HepG2 (cell line): Measurements from ENCODE around the gene SGCD. TPM values are rescaled to one million over a fixed set of nuclear protein-coding genes. Genes with fewer than 3 reads are reported as not detected.

Source experiments
- ATAC-seq: fragments of 200-7000 bp; cut with Tn5 transposase; 3 replicates; pipeline ENCODE4 v1.9.1; 2020; ENCODE audit warnings: mild to moderate bottlenecking, moderate library complexity
- BruUV-seq: library from RNA; stranded (reverse); fragments of 400-500 nt; replicated peaks from 2 replicates; lab custom pipeline; 2021; lab: Mats Ljungman, UMichigan
- CTCF ChIA-PET: fragments of 300-600 bp; formaldehyde crosslinking; extraction: SDS; loops from one replicate; lab custom pipeline; 2021; ENCODE audit warnings: low total read pairs, inconsistent platforms, low intra/inter-chr PET ratio; lab: Yijun Ruan, JAX
- POLR2A ChIA-PET: fragments of 350-600 bp; sonication (Branson Sonifier 250); formaldehyde crosslinking; loops from one replicate; lab custom pipeline; 2020; ENCODE audit warnings: antibody characterized with exemption, inconsistent platforms; lab: Yijun Ruan, JAX
- DNase-seq: peaks from one replicate; pipeline ENCODE4 v3.0.0-alpha.2; 2015; ENCODE audit warnings: low spot score
- FAIRE-seq: peaks from 3 replicates; lab custom pipeline; 2011; peaks lifted over from hg19 to GRCh38; lab: Jason Lieb, UNC
- H2AFZ ChIP-seq: one replicate; pipeline ENCODE4 v1.6.1; 2011; ENCODE audit warnings: low read length, inconsistent platforms
- H3K27ac ChIP-seq: fragments of 300-600 bp; 3 replicates; pipeline ENCODE4 v1.8.0; 2011; ENCODE audit warnings: mixed run types, mild to moderate bottlenecking, mixed read lengths, low read length, inconsistent platforms; ENCODE audit not compliant: insufficient read depth; ENCODE audit errors: extremely low read length
- H3K27me3 ChIP-seq, 2 experiments: fragments of 200-600 bp in 1 of 2; 2 replicates in 1 of 2; 3 replicates in 1 of 2; pipeline versions ENCODE4 v1.6.0 to v1.8.0; 2011; ENCODE audit warnings: low read length in 2 of 2, mild to moderate bottlenecking in 2 of 2, moderate library complexity in 2 of 2, inconsistent platforms in 1 of 2; ENCODE audit not compliant: insufficient read depth in 2 of 2, control insufficient read depth in 1 of 2
- H3K36me3 ChIP-seq, 2 experiments: fragments of 200-600 bp in 1 of 2; replicated peaks in 1 of 2; 2 replicates in 1 of 2; 3 replicates in 1 of 2; pipeline versions ENCODE4 v1.5.1 to v1.8.0; 2011; ENCODE audit warnings: low read length in 2 of 2, inconsistent platforms in 1 of 2; ENCODE audit not compliant: insufficient read depth in 2 of 2, control insufficient read depth in 1 of 2
- H3K4me1 ChIP-seq: 2 replicates; pipeline ENCODE4 v1.5.1; 2012; ENCODE audit warnings: low read length, inconsistent platforms; ENCODE audit not compliant: insufficient read depth
- H3K4me2 ChIP-seq: 2 replicates; pipeline ENCODE4 v1.6.0; 2011; ENCODE audit warnings: low read depth, low read length, inconsistent platforms
- H3K4me3 ChIP-seq, 3 experiments: fragments of 200-600 bp in 1 of 3; sonication (generic), shearing (Covaris generic) in 1 of 3; replicated peaks in 1 of 3; 2 replicates each; pipeline ENCODE4 v1.5.1; 2011 to 2016; ENCODE audit warnings: low read length in 3 of 3, inconsistent platforms in 2 of 3, low read depth in 2 of 3, mild to moderate bottlenecking in 2 of 3, control low read depth in 1 of 3, mixed read lengths in 1 of 3; ENCODE audit not compliant: insufficient read depth in 1 of 3
- H3K79me2 ChIP-seq: one replicate; pipeline ENCODE4 v1.6.1; 2011; ENCODE audit warnings: low read length, inconsistent platforms; ENCODE audit not compliant: insufficient read depth
- H3K9ac ChIP-seq: 2 replicates; pipeline ENCODE4 v1.6.0; 2011; ENCODE audit warnings: mild to moderate bottlenecking, low read depth, low read length, inconsistent platforms; ENCODE audit not compliant: insufficient read depth
- H3K9me3 ChIP-seq: 2 replicates; pipeline ENCODE4 v1.5.1; 2012; ENCODE audit warnings: mild to moderate bottlenecking, low read length
- H4K20me1 ChIP-seq: 2 replicates; pipeline ENCODE4 v1.6.0; 2011; ENCODE audit warnings: inconsistent platforms, mild to moderate bottlenecking, low read length, moderate library complexity; ENCODE audit not compliant: insufficient read depth
- GATAD2A ChIP-seq: IDR thresholded peaks from 2 replicates; pipeline ENCODE4 v1.6.1; 2016
- GPN1 ChIP-seq: sonication (generic); formaldehyde crosslinking; IDR thresholded peaks from 2 replicates; pipeline ENCODE4 v1.5.1; 2020; ENCODE audit warnings: missing genetic modification reagents, borderline replicate concordance
- KAT8 ChIP-seq: IDR thresholded peaks from 2 replicates; pipeline ENCODE4 v1.6.1; 2016; ENCODE audit warnings: missing genetic modification reagents, missing compliant biosample characterization
- MXI1 ChIP-seq: IDR thresholded peaks from 3 replicates; pipeline ENCODE4 v1.6.1; 2012; ENCODE audit warnings: low read depth, low read length, inconsistent platforms, borderline replicate concordance
- NCOA1 ChIP-seq: sonication (generic); formaldehyde crosslinking; IDR thresholded peaks from 2 replicates; pipeline ENCODE4 v1.9.0; 2021; ENCODE audit warnings: missing genetic modification reagents
- U2AF1 ChIP-seq: fragments of 200-400 bp; formaldehyde crosslinking; optimal IDR thresholded peaks from 2 replicates; pipeline ENCODE3; 2017; ENCODE audit warnings: mild to moderate bottlenecking, low read depth, low read length
- ZNF225 ChIP-seq: sonication (generic); formaldehyde crosslinking; IDR thresholded peaks from 2 replicates; pipeline ENCODE4 v1.4.0; 2020; ENCODE audit warnings: mild to moderate bottlenecking, missing genetic modification reagents
- ZNF354B ChIP-seq: sonication (generic); formaldehyde crosslinking; IDR thresholded peaks from 2 replicates; pipeline ENCODE4 v1.8.0; 2022; ENCODE audit warnings: mild to moderate bottlenecking, missing genetic modification reagents
- ZNF83 ChIP-seq: sonication (generic); formaldehyde crosslinking; IDR thresholded peaks from 2 replicates; pipeline ENCODE4 v1.4.0; 2020; ENCODE audit warnings: missing genetic modification reagents, mild to moderate bottlenecking, borderline replicate concordance
- ZSCAN20 ChIP-seq: sonication (generic); formaldehyde crosslinking; IDR thresholded peaks from 2 replicates; pipeline ENCODE4 v1.4.0; 2020; ENCODE audit warnings: missing genetic modification reagents, mild to moderate bottlenecking, borderline replicate concordance
- WGBS: methylation state at CpG from one replicate; pipeline ENCODE4 v1.1.6; 2017; ENCODE audit warnings: low lambda C conversion rate; 5-methylcytosine and 5-hydroxymethylcytosine counted together
- in situ Hi-C: cut with HindIII; loops from 2 replicates; pipeline ENCODE4 v1.10.0; 2017; ENCODE audit warnings: low pct_unique_long_range_greater_than_20kb; ENCODE audit not compliant: extremely low pct_ligation_motif_present
- intact Hi-C: fragments of 100-400 bp; cut with micrococcal nuclease; formaldehyde crosslinking; loops from one replicate; pipeline ENCODE4 v1.10.0; 2022; ENCODE audit not compliant: unreplicated experiment
- polyA plus RNA-seq, 8 experiments: library from polyadenylated mRNA; depleted of rRNA in 3 of 8; stranded (reverse) in 7 of 8; unstranded in 1 of 8; fragments of >200 nt; fragmentation: Illumina TruSeq in 4 of 8; extraction: Trizol in 4 of 8; gene quantifications; 2 replicates each; pipeline versions ENCODE4 v1.2.1 to v1.2.3, GENCODE V29; 2011 to 2016; ENCODE audit warnings: low read depth in 4 of 8, missing spikeins in 1 of 8, mixed read lengths in 1 of 8; ENCODE audit not compliant: insufficient read depth in 1 of 8
- total RNA-seq, 5 experiments: library from RNA; depleted of rRNA; stranded (reverse); fragments of >200 nt; fragmentation: Illumina TruSeq; extraction: Trizol; gene quantifications; 2 replicates each; pipeline ENCODE4 v1.2.3, GENCODE V29; 2016; ENCODE audit warnings: low read depth in 1 of 5
- TF ChIP-seq, protein P1 (sequence below): IDR thresholded peaks from 2 replicates; pipeline ENCODE4 v1.6.1; 2018; ENCODE audit warnings: missing genetic modification reagents, mild to moderate bottlenecking, missing compliant biosample characterization
- TF ChIP-seq, protein P2 (sequence below): sonication (generic); formaldehyde crosslinking; IDR thresholded peaks from 2 replicates; pipeline ENCODE4 v1.5.1; 2020; ENCODE audit warnings: mild to moderate bottlenecking, missing genetic modification reagents, moderate library complexity
- TF ChIP-seq, protein P3 (sequence below): sonication (generic); formaldehyde crosslinking; IDR thresholded peaks from 2 replicates; pipeline ENCODE4 v1.4.0; 2020; ENCODE audit warnings: missing genetic modification reagents
- TF ChIP-seq, protein P4 (sequence below): sonication (generic); formaldehyde crosslinking; IDR thresholded peaks from 2 replicates; pipeline ENCODE4 v1.4.0; 2020; ENCODE audit warnings: mild to moderate bottlenecking, low read depth, missing genetic modification reagents

SGCD gene
- total and polyA plus RNA-seq, 2 of the 13 experiments (the other 11 are each of a cell fraction or from before 2014, with no cell fraction given): not detected

DNA sequence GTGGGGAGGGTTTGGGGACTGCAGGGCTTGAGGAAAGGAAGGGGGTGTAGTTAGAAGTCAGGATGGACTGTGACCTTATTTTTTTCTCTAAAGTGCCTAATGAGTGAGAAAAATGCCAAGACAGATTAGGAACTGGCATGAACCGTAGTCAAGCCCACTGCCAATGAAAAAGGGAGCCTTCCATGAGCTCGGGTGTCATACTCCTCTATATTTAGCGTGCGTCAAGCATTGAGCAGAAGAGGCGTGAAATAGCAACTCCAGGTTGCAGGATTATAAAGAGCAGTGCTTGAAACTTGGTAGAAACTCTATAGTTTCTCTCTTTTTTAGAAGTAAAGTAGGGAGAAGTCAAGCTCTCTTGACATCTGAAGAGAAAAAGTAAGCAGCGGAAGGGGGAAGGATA lies 1.8 kb downstream of the SGCD start:
- CTCF ChIA-PET: no interaction called here

DNA sequence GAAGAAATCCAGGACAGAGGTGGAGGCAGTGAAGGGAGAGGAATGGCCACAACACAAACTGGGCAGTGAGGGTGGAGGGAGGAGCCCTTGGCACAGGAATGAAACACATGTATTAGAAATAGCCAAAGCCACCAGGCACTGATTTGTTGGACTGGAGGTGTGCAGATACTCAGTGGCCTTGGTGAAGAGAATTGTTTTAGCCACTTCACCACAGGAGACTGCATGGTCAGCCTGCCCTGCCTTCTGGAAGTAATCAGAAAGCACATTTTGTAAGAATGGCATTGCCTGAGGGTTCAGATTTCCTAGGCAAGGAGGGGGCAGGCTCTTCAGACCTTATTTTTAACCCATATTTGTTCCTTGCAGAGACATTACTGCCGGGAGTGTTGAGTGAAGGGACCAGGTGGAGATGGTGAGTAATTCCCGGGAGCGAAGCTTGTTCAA lies 2.2 kb downstream of the SGCD start:
- Histone ChIP-seq H3K4me1 (no peaks in the 10 kb centered on the region), H3K4me2 (no peak overlapping the region), H3K36me3 (no peaks in the 10 kb centered on the region), H2AFZ (no peak overlapping the region), H3K4me3 (no peak overlapping the region), H3K9ac (no peak overlapping the region), H3K79me2 (no peaks in the 10 kb centered on the region), H4K20me1 (no peaks in the 10 kb centered on the region), H3K9me3 (no peaks in the 10 kb centered on the region), H3K27ac (no peak overlapping the region), H3K27me3 (0 out of 5 replicates have a peak, but pooled peaks cover 0 to 4% of the 10 kb centered on the region in 2 experiments)
- ChIA-PET POLR2A (no interaction called here), CTCF (no interaction called here)
- BruUV-seq: no TSS peak
- ATAC-seq (no peak), FAIRE-seq (no peak), DNase-seq (no peak)
- in situ Hi-C loops (no loop called here), intact Hi-C loops (no loop called here)
- TF ChIP-seq ZNF225 (CRISPR knock-in tag) (no peak), ZNF354B (CRISPR knock-in tag) (no peak)
- TF ChIP-seq, protein P1, sequence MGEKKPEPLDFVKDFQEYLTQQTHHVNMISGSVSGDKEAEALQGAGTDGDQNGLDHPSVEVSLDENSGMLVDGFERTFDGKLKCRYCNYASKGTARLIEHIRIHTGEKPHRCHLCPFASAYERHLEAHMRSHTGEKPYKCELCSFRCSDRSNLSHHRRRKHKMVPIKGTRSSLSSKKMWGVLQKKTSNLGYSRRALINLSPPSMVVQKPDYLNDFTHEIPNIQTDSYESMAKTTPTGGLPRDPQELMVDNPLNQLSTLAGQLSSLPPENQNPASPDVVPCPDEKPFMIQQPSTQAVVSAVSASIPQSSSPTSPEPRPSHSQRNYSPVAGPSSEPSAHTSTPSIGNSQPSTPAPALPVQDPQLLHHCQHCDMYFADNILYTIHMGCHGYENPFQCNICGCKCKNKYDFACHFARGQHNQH (CRISPR knock-in tag): no peak
- TF ChIP-seq, protein P2, sequence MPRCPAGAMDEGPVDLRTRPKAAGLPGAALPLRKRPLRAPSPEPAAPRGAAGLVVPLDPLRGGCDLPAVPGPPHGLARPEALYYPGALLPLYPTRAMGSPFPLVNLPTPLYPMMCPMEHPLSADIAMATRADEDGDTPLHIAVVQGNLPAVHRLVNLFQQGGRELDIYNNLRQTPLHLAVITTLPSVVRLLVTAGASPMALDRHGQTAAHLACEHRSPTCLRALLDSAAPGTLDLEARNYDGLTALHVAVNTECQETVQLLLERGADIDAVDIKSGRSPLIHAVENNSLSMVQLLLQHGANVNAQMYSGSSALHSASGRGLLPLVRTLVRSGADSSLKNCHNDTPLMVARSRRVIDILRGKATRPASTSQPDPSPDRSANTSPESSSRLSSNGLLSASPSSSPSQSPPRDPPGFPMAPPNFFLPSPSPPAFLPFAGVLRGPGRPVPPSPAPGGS (CRISPR knock-in tag): no peak
- TF ChIP-seq, protein P3, sequence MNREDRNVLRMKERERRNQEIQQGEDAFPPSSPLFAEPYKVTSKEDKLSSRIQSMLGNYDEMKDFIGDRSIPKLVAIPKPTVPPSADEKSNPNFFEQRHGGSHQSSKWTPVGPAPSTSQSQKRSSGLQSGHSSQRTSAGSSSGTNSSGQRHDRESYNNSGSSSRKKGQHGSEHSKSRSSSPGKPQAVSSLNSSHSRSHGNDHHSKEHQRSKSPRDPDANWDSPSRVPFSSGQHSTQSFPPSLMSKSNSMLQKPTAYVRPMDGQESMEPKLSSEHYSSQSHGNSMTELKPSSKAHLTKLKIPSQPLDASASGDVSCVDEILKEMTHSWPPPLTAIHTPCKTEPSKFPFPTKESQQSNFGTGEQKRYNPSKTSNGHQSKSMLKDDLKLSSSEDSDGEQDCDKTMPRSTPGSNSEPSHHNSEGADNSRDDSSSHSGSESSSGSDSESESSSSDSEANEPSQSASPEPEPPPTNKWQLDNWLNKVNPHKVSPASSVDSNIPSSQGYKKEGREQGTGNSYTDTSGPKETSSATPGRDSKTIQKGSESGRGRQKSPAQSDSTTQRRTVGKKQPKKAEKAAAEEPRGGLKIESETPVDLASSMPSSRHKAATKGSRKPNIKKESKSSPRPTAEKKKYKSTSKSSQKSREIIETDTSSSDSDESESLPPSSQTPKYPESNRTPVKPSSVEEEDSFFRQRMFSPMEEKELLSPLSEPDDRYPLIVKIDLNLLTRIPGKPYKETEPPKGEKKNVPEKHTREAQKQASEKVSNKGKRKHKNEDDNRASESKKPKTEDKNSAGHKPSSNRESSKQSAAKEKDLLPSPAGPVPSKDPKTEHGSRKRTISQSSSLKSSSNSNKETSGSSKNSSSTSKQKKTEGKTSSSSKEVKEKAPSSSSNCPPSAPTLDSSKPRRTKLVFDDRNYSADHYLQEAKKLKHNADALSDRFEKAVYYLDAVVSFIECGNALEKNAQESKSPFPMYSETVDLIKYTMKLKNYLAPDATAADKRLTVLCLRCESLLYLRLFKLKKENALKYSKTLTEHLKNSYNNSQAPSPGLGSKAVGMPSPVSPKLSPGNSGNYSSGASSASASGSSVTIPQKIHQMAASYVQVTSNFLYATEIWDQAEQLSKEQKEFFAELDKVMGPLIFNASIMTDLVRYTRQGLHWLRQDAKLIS (CRISPR knock-in tag): no peak
- WGBS: 62% methylated on average over 3 of the region's 3 CpGs

More for the DNA sequence above, 1.8 kb downstream of the SGCD start:
- Histone ChIP-seq H3K27me3 (0 out of 5 replicates have a peak, but pooled peaks cover 0 to 4% of the 10 kb centered on the region in 2 experiments), H3K4me2 (no peak overlapping the region), H3K9ac (no peak overlapping the region), H3K36me3 (no peaks in the 10 kb centered on the region), H3K9me3 (no peaks in the 10 kb centered on the region), H4K20me1 (no peaks in the 10 kb centered on the region), H2AFZ (no peak overlapping the region), H3K79me2 (no peaks in the 10 kb centered on the region), H3K27ac (no peak overlapping the region), H3K4me1 (no peaks in the 10 kb centered on the region), H3K4me3 (no peak overlapping the region)
- POLR2A ChIA-PET: no interaction called here
- no peak for FAIRE-seq
- intact Hi-C loops (no loop called here), in situ Hi-C loops (no loop called here)
- no peak for ATAC-seq
- TF ChIP-seq GATAD2A (CRISPR knock-in tag) (no peak), KAT8 (no peak), ZNF83 (CRISPR knock-in tag) (no peak), NCOA1 (CRISPR knock-in tag) (no peak), ZSCAN20 (CRISPR knock-in tag) (no peak), MXI1 (no peak), GPN1 (CRISPR knock-in tag) (no peak), U2AF1 (no peak)
- TF ChIP-seq, protein P4, sequence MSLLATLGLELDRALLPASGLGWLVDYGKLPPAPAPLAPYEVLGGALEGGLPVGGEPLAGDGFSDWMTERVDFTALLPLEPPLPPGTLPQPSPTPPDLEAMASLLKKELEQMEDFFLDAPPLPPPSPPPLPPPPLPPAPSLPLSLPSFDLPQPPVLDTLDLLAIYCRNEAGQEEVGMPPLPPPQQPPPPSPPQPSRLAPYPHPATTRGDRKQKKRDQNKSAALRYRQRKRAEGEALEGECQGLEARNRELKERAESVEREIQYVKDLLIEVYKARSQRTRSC (CRISPR knock-in tag): no peak
- WGBS: 33% methylated on average over 6 of the region's 6 CpGs
- no peak for DNase-seq
- no TSS peak for BruUV-seq
